ENCODE data around the gene KIAA0825. TPM values are rescaled to one million over a fixed set of nuclear protein-coding genes. Genes with fewer than 3 reads are reported as not detected.
A peak's percentile ranks its signal among the peaks of the same experiment; 100 is the strongest.

The KIAA0825 gene
- total and polyA plus RNA-seq, 12 donors: 0.34 to 11.5 (median 3.1) TPM

GRCh38 chr5:94376672-94377345 is 241.6 kb downstream of the KIAA0825 start:
- H3K9me3 ChIP-seq (replicated peaks in 1 of 3): no peaks in the 10 kb centered on the region
- 76 to 89% (median 83%) methylated on average over 4 of the region's 4 CpGs for WGBS, 4 donors
- no peaks in the 10 kb centered on the region for H3K36me3 ChIP-seq (replicated peaks in 1 of 2)
- H3K4me1 ChIP-seq (replicated peaks in 1 of 2): no peaks in the 10 kb centered on the region
- no peak overlapping the region for H3K4me3 ChIP-seq
- H3K27me3 ChIP-seq: no peaks in the 10 kb centered on the region
- H3K27ac ChIP-seq: no peak overlapping the region
- intact Hi-C loops (cut with DNase I): no loop called here
- DNase-seq: no peak
- TF ChIP-seq CTCF (IDR thresholded peaks at IDR 0.05) (no peak), POLR2A (IDR thresholded peaks at IDR 0.05) (no peak)

- H3K36me3 ChIP-seq (replicated peaks in 1 of 2): no peaks in the 10 kb centered on the region
- WGBS, 4 donors: 68 to 82% (median 72%) methylated on average over 2 of the region's 2 CpGs
- H3K4me3 ChIP-seq: no peak overlapping the region
- no peak for TF ChIP-seq CTCF (IDR thresholded peaks at IDR 0.05)
- TF ChIP-seq POLR2A (IDR thresholded peaks at IDR 0.05): no peak
- H3K27ac ChIP-seq: no peak overlapping the region
- no peaks in the 10 kb centered on the region for H3K4me1 ChIP-seq (replicated peaks in 1 of 2)
- peak in 1 of 7 donors; percentile 6 for DNase-seq
- no peaks in the 10 kb centered on the region for H3K9me3 ChIP-seq (replicated peaks in 1 of 3)
- H3K27me3 ChIP-seq: no peaks in the 10 kb centered on the region
- intact Hi-C loops (cut with DNase I): no loop called here
Measured at GRCh38 chr5:94375801-94376200, 242.6 kb downstream of the KIAA0825 start.

- TF ChIP-seq POLR2A (IDR thresholded peaks at IDR 0.05) (no peak), CTCF (IDR thresholded peaks at IDR 0.05) (no peak)
- Histone ChIP-seq H3K9me3 (replicated peaks in 1 of 3) (no peaks in the 10 kb centered on the region), H3K36me3 (replicated peaks in 1 of 2) (no peaks in the 10 kb centered on the region), H3K27ac (no peak overlapping the region), H3K27me3 (no peaks in the 10 kb centered on the region), H3K4me1 (replicated peaks in 1 of 2) (no peaks in the 10 kb centered on the region), H3K4me3 (no peak overlapping the region)
- no peak for DNase-seq
- intact Hi-C loops (cut with DNase I): no loop called here
Measured at GRCh38 chr5:94374336-94374735, 244.1 kb downstream of the KIAA0825 start.

- H3K9me3 ChIP-seq (replicated peaks in 1 of 3): no peaks in the 10 kb centered on the region
- no peak overlapping the region for H3K4me3 ChIP-seq
- no peaks in the 10 kb centered on the region for H3K36me3 ChIP-seq (replicated peaks in 1 of 2)
- H3K4me1 ChIP-seq (replicated peaks in 1 of 2): no peaks in the 10 kb centered on the region
- H3K27me3 ChIP-seq: no peaks in the 10 kb centered on the region
- 88 to 91% (median 90%) methylated on average over 2 of the region's 2 CpGs for WGBS, 4 donors
- intact Hi-C loops (cut with DNase I): no loop called here
- no peak overlapping the region for H3K27ac ChIP-seq
- no peak for TF ChIP-seq POLR2A (IDR thresholded peaks at IDR 0.05)
- TF ChIP-seq CTCF (IDR thresholded peaks at IDR 0.05): no peak
- DNase-seq: no peak
Measured at GRCh38 chr5:94367900-94368299, 250.5 kb downstream of the KIAA0825 start.

All from adrenal gland (tissue), 12 donors.